HG02852 (cell line): Measurements from ENCODE around the gene TOLLIP.

Experiments
- ATAC-seq: cut with Tn5 transposase; IDR thresholded peaks from one replicate; pipeline ENCODE4 v1.9.1; 2021; ENCODE audit warnings: mild to moderate bottlenecking, moderate library complexity; ENCODE audit not compliant: unreplicated experiment

The TOLLIP gene

DNA sequence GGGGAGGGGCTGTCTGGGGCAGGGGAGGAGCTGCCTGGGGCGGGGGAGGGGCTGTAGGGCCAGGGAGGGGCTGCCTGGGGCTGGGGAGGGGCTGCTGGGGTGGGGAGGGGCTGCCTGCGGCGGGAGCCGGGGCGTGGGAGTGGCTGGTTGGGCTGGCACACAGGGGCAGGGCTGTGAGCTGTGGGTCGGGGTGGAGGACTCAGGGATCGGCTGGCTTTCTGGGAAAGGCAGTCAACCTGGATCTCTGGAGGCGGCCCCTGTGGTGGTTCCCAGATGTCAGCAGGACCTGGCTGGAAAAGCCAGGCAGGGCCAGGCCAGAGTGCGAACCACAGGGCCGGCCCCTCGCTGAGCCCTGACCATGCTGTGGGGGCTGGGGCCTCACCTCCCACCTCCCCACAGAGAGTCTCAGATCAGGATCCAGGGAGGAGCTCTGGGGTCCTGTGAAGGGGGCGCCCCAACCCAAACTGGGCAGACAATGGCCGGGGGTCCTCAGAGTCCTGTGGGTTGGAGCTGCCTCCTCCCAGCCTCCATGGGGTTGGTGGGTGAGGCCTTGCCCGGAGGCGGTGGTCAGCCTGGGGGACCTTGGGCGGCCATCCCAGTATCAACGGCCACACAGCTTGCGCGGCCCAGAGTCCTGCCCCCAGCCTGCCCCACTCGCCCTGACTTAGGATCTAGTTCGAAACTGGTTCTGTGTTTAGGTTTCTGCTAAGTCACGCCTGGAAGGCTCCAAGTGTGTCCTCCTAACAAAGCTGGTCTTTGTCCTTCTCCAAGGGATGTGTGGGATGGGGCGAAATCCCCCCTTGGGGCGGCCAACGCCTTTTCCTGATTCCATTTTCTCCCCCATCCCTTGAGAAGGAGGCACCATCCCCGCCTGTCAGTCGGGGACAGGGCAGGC, 84.7 kb downstream of the TOLLIP start:
- ATAC-seq = no peak
